DMS114 treated with DMSO at 0.1 percent for 48 hours (cell line): ENCODE results near the gene ARHGAP42.
"Not testable (repeated sequence)": the region's sequence is repeated elsewhere in the genome, so short reads cannot be mapped to it uniquely, and the experiment has no call there.

Source experiments
- DNase-seq: peaks from one replicate; lab custom pipeline; 2025; ENCODE audit not compliant: unreplicated experiment; lab: John Stamatoyannopoulos, UW

ARHGAP42 gene

DNA sequence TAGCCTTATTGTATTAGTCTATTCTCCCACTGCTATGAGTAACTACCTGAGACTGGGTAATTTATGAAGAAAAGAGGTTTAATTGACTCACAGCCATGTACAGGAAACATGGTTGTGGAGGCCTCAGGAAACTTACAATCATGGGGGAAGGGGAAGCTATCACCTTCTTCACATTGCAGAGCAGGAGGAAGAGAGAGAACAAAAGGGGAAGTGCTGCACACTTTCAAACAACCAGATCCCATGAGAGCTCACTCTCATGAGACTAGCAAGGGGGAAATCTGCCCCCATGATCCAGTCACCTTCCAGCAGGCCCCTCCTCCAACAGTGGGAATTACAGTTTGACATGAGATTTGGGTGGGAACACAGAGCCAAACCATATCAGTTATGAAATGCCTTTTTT lies 179.4 kb downstream of the ARHGAP42 start:
- DNase-seq = no peak

DNA sequence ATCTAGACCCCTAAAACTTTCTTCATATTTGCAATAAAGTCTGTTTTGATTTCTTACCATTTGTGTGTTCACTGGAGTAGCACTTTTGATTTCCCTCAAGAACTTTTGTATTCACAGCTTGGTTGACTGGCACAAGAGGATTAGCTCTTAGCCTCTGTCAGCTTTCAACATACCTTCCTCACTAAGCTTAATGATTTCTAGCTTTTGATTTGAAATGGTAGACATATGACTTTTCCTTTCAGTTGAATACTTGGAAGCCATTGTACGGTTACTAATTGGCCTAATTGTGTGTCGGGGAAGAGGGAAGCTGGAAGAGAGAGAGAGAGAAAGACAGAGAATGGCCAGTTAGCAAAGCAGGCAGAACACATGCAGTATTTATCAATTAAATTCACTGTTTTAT lies 180.5 kb downstream of the ARHGAP42 start:
- DNase-seq = no peak

DNA sequence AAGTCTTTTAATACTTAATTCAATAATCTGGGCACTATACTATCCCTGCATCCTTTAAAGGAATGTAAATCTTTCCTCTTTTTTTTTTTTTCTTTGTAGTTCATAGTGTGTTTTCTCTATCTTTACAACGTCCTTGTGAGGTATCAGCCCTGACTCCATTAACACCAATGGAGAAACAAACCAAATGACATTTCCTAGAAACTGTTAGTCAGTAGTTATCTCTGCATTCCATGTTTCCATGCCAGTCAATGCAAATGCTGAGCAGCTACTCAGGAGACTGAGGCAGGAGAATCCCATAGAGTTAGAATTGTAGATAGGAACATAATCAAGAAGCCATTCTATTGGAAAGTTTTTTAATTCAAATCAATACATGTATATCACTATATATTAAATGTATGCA lies 182.2 kb downstream of the ARHGAP42 start:
- DNase-seq = no peak

DNA sequence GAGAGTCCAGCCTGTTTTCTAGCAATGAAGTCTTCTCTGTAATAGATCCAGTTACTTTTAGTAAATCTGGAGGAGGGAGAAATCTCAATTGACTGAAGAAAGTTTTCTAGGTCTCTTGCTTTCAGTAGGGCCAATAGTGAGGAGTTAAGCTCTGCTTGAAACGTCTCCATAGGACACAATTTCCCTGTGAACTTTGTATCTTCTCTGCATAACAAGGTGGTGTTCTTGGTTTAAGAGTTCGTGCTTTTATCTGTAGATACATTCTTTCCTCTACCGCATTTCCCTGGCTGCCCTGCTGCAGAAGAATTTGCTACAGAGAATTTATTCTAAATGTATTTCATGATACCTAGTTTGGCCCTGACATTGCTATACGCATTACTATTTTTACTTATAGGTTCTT lies 183.1 kb downstream of the ARHGAP42 start:
- DNase-seq = no peak

DNA sequence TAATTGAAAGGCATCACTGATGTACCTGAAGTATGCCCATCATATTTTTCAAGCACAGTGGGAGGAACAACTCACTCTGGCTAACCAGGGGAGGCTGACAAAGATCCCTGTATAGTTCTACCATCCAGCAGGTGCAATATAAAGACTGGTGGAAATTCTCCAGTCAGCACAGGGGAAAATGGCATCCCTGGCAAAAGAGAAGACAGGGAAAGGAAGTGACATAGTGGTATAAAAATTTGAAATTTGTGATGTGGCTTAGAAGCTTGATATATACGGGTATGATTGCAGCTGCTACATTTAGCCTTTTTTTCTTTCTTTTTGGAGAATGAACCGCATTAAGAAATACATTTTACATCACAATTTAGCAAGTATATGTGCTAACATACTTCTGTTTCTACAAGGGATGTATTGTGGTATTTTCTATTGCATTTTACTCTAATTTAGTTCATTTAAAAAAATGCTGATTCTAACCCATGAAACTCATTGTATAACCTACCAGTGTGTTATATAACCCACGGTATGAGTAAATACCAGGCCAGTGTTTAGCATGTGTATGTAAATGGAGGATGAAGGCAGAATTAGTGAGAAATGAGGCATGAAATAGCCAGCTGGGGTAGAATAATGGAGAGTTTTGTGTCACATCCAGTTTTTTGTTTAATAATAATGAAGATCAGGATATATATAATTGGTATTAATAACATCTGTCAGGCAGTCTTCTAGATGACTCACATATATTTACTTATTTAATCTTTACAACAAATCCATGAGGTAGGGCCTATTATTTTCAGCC lies 186.1 kb downstream of the ARHGAP42 start:
- DNase-seq = no peak

DNA sequence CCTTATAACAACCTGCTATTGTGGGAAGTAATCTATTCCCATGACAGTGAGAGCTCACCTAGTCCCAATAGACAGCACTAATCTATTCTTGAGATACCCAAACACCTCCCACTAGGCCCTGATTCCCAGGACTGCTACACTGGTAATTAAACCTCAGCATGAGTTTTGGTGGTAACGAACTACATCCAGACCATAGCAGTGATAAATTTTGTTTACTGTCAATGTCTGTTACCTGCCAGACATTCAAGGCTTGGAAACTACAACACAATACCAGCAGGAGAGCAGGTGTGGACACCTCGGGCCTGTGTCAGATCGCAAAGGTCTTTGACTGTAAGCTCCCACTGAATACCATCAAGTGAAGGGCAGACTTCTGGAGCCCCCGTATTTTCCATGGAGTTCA lies 187.1 kb downstream of the ARHGAP42 start:
- DNase-seq = no peak

DNA sequence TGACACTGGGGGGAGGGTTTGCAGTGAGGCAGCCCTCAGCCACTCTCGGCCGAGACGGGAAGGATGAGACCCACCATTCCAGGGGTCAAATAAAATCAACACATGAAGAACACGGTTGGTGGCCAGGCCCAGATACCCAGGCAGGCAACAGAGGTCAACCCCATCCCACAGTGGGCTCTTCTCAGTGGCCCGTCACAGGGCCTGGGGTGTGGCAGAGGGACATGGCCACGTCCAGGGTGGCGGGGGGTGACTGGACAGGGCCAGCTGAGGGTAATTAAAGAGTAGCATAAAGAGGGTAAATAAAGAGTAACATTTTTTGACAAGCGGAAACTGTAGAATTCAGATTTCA lies 188.4 kb downstream of the ARHGAP42 start:
- no peak for DNase-seq

DNA sequence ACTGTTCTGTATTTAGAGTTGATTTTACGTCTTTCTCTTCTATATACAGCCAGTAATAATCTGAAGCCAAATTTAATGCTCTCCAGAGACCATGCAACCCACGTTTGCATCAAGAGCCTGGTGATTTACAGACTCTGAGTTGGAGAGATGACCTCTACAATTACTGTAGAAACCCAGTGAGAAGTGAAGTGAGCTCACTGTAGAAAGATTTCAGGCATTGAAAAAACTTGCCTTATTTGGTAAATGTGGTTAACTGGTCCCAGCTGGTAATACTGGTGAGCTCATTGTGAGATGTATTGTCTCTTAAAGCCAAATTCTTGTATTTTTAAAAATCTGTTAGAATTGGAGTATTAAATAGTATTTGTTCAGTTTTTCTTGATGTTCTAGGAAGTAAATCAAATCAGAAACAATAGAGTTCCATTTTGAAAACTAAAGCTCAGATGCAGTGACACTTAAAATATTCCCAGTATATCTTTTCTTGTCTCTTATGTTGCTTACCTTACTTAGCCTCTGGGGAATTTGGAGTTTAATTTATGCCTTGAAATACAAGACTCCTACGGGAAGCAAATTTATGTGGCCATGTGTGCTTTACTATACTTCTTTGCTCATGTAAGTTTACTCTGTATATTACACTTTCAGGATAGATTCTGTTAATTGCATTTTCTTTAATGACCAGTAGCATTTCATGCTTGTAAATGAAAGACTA lies 189.9 kb downstream of the ARHGAP42 start:
- no peak for DNase-seq

DNA sequence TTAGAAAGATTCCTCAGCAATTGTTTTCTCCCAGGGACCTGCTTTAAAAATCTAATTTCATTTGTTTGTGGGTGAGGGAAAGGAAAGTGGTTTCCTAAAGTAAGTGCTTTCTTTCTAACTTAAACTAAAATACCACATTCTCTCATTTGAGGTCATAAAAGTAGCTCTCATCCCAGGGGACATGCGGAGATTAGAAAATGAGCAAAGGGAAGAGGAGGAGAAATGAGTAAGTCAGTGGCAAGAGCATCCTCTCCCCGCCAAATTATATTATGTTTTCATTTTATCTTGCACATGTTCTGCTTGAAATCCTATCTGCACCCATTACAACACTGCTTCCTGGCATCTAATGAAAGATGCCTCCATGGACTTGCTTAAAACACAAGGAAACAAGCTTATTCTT lies 191.4 kb downstream of the ARHGAP42 start:
- DNase-seq = no peak

DNA sequence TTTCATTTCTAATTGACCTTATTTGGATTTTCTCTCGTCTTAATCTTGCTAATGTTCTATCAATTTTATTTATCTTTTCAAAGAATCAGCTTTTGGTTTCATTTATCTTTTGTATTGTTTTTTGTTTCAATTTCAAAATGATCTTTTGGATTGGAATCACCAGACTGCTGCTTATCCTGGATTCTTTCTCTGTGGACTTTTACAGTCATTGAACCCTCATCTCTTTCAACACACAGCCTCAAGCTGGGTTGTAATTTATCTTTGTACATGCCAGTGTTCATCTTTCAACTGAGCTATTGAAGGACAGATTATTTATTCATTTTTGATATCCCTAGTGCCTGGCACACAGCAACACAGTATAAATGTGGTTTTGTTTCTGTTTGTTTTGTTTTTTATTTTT lies 195.9 kb downstream of the ARHGAP42 start:
- DNase-seq = no peak

DNA sequence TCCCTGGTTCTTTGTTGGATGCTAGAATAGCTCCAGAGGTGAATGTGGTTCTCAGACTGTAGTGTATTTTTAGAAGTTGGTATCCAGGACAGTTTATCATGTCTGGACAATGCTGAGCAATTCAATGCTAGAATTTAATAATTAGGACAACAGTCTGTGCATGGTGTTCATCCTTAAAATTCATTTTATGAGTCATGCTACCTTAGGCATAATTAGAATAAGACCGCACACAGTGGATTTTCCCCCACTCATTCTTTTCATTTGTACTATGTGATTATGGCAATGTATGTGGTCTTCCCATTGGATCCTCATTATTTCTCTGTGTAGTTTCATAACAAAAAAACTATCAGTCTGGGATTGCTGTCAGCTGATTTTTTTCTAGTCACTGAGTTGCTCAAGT lies 196.7 kb downstream of the ARHGAP42 start:
- no peak for DNase-seq

DNA sequence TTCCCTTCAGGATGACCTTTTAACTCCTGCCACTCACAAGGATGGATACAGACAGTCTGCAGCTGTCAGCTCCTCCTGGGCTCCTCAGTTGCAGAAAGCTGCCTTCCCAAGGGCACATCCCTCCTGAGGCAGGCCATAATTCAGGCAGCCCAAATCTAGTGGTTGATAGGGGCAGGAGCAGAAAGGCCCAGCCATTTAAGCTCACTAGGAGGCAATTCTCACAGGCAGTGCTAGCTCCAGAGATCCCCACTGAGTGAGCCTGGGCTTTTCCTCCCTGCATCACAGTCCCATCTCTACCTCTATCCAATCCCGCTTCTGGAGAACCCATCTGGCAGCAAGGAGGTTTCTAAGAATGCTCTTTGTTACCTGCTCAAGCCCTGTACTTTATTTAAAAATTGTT lies 200.6 kb downstream of the ARHGAP42 start:
- no peak for DNase-seq

DNA sequence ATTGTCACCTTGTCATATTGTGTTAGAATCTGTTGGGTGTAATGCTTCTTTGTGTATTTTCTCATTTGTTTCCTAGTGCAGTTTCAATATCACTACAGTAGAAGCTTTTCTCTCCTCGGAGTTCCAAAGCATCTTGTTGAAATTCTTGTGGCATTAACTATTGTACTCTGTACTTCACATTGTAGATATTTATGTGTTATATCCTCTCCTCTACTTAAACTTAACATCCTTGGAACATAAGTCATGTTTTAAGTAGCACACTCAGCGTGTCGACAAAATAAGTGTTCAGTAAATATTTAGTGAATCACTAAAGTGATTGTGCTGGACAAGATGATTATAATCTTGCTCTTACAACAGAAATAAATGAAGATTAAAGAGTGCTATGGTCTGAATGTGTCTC lies 201.7 kb downstream of the ARHGAP42 start:
- DNase-seq = no peak

DNA sequence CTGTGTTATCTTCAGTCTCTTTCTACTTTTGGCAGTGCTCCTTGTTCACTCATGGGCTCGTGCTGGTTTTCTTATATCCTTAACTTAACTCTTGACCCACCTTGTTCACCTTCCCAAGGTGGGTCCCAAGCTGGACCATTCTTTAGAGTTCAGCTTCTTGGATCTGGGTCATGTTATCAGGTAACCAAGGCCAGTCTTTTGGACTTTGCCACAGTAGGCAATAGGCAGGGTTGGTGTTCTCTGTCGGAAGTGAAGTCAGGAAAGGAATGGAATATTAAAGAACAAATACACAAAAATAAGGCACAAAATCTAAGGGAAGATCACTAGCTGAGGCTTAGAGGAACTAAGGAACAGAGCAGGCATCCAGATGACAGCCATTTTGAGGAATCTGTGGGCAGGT lies 202.7 kb downstream of the ARHGAP42 start:
- DNase-seq = no peak

DNA sequence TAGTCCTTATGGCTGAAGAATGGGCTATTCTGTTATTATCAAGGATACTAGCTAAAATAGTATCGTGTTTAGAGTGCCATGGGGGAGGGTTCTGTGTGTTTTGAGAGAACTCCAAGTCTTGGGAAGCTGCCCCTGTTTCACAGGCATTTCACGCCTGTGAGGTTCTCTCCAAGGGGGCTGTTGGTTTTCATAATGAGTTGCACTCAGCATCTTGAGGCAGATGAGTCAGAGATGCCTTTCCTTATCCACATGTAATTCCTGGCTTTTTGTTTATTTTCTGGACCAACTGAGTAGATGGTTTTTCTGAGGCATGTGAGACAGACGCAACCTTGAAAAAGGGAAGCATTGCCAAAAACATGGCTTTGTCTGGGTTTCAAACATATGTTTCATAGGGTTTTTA lies 203.7 kb downstream of the ARHGAP42 start:
- DNase-seq = no peak

DNA sequence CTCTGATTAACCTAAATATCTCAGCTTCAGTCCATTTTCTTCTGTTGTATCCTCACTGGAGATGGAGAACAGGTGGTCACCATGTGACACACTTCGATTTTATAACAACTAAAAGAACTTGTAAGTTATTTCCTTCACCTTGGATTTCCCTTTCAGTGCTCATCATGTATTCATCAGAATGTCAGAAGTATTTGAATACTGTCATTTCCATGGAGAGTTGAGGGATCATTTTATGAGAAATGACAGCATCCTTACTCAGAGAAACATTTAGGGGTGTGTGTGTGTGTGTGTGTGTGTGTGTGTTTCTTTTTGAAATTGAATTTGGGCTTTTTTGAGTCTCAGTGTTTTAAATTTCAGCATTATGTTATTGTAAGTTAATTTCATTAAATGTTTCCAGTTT lies 205.8 kb downstream of the ARHGAP42 start:
- no peak for DNase-seq

DNA sequence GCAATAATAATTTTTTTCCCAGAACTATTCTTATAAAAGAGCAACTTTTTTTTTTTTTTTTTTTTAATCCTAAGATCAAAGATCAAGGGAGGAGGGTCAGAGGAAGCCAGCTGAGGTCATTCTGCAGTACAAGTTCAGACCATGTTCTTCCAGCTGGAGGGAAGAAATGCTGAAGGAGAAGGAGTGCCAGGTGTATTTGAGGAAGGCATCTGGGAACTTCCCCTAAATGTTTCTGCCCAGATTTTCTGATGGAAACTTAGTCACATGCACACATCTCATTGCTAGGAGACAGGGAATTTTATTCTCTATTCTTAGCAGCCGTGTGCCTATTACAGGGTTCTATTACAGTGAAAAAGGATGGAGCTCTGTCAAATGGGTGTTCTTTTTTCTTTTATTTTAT lies 208.4 kb downstream of the ARHGAP42 start:
- DNase-seq = no peak

DNA sequence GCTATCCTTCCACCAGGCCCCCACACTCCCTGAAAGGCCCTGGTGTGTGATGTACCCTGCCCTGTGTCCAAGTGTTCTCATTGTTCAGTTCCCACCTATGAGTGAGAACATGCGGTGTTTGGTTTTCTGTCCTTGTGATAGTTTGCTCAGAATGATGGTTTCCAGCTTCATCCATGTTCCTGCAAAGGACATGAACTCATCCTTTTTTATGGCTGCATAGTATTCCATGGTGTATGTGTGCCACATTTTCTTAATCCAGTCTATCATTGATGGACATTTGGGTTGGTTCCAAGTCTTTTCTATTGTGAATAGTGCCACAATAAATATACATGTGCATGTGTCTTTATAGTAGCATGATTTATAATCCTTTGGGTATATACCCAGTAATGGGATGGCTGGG lies 208.9 kb downstream of the ARHGAP42 start:
- not testable (repeated sequence) for DNase-seq

DNA sequence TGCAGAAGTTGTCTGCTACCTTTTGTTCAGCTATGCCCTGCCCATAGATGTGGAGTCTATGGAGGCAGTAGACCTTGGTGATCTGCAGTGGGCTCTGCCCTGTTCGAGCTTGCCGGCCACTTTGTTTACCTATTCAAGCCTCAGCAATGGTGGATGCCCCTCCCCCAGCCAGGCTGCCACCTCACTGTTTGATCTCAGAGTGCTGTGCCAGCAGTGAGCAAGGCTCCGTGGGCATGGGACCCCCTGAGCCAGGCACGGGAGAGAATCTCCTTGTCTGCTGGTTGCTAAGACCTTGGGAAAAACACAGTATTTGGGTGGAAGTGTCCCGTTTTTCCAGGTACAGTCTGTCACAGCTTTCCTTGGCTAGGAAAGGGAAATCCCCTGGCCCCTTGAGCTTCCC lies 214.4 kb downstream of the ARHGAP42 start:
- DNase-seq = not testable (repeated sequence)

DNA sequence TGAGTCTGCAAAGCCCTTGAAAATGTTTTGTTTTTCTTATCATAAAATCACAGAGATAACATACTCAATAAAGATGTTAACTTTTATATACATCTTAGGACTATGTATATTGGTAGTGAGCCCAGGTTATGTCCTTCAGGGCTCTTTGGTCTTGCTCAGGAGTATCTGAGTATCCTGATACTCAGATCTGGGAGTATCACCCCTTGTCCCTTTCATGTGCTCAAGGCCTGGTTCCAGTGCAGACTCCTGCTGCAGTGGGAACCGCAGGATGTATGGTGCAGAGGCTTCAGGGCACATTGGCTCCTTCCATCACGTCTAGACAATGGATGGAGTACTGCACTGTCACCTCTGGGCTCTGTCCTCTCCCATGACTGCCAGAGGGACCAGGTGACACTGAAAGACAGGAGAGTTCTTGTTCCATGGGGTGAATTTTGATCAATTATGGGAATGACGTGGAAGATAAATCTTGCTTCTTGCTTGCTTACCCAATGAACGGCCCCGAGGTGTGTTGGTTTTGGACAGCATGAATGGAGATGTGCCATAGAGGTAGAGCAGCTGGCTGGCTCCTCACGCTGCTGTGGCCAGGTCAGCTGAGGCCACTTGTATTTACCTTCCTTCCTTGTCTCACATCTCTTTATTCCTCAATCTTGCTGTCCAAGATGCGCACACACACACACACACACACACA lies 215.5 kb downstream of the ARHGAP42 start:
- no peak for DNase-seq

DNA sequence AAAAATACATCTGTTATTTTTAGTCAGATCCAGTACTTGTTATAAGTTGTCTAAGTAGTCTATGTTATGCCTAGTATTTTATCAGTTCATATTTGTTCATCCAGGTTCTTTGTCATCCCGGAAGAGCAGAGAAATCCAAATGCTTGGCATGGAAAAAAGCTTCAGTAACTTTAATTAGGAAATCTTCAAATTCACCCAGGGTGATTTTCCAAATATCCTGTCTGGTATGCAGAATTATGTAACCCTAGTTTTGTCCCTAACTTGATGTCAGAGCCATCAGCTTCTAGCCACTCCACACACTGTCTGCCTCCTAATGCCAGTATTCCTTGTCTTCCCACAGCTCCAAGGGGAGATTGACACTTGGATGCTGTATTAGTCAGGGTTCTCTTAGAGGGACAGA lies 216.2 kb downstream of the ARHGAP42 start:
- DNase-seq = no peak

DNA sequence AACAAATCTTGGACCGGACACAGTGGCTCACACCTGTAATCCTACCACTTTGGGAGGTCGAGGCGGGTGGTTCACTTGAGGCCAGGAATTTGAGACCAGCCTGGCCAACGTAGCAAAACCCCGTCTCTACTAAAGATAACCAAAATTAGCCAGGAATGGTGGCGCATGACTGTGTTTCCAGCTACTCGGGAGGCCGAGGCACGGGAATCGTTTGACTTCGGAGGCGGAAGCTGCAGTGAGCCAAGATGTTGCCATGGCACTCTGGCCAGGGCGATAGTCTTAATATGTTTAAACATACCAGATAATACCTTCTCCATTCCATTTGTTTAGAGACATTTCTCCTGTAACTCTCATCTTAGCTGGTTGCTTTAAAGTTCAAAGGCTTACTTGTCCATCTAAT lies 218.6 kb downstream of the ARHGAP42 start:
- DNase-seq = no peak
